T-helper 2 cell treated with Interferon-gamma antibody and Interleukin-4, amounts not matched to agents 100 ng/mL and 5 ng/mL, for 36 hours (primary cell): Measurements from ENCODE around the gene PRND. TPM values are rescaled to one million over a fixed set of nuclear protein-coding genes. Genes with fewer than 3 reads are reported as not detected.
"Not testable (repeated sequence)": the region's sequence is repeated elsewhere in the genome, so short reads cannot be mapped to it uniquely, and the experiment has no call there.

Experiments used
- intact Hi-C: fragments of 100-400 bp; cut with micrococcal nuclease; formaldehyde crosslinking; loops from one replicate; pipeline ENCODE4 v1.15.1; 2023
- total RNA-seq: library from RNA; stranded (reverse); gene quantifications from 2 replicates; pipeline ENCODE4 v1.2.3, GENCODE V29; 2022

The PRND gene
- total RNA-seq, 1 donor from 2014 or later: not detected

GRCh38 chr20:4736875-4737274 is 15.2 kb downstream of the PRND start:
- intact Hi-C loops: no loop called here

GRCh38 chr20:4737857-4738627 is 16.3 kb downstream of the PRND start:
- intact Hi-C loops: no loop called here

- intact Hi-C loops: no loop called here
Observed at GRCh38 chr20:4740774-4741431, 19.2 kb downstream of the PRND start.

GRCh38 chr20:4748847-4749246 is 27.1 kb downstream of the PRND start:
- intact Hi-C loops: no loop called here

- intact Hi-C loops: no loop called here
Observed at GRCh38 chr20:4749326-4749725, 27.6 kb downstream of the PRND start.

GRCh38 chr20:4750381-4750780 is 28.7 kb downstream of the PRND start:
- intact Hi-C loops: no loop called here

- intact Hi-C loops: not testable (repeated sequence)
Observed at GRCh38 chr20:4759100-4759884, 37.6 kb downstream of the PRND start.

- intact Hi-C loops: no loop called here
Observed at GRCh38 chr20:4763261-4763660, 41.6 kb downstream of the PRND start.

- intact Hi-C loops: no loop called here
Observed at GRCh38 chr20:4763723-4764510, 42.2 kb downstream of the PRND start.

- intact Hi-C loops: no loop called here
Observed at GRCh38 chr20:4764805-4765204, 43.1 kb downstream of the PRND start.

GRCh38 chr20:4765681-4766080 is 44.0 kb downstream of the PRND start:
- intact Hi-C loops: no loop called here

GRCh38 chr20:4766631-4767030 is 44.9 kb downstream of the PRND start:
- intact Hi-C loops: no loop called here

- intact Hi-C loops: no loop called here
Observed at GRCh38 chr20:4767084-4767483, 45.4 kb downstream of the PRND start.

GRCh38 chr20:4769328-4769727 is 47.6 kb downstream of the PRND start:
- intact Hi-C loops: no loop called here

- intact Hi-C loops: no loop called here
Observed at GRCh38 chr20:4770026-4770425, 48.3 kb downstream of the PRND start.

GRCh38 chr20:4771004-4771403 is 49.3 kb downstream of the PRND start:
- intact Hi-C loops: no loop called here

GRCh38 chr20:4772132-4772531 is 50.4 kb downstream of the PRND start:
- intact Hi-C loops: no loop called here

- intact Hi-C loops: not testable (repeated sequence)
Observed at GRCh38 chr20:4773014-4773413, 51.3 kb downstream of the PRND start.

- intact Hi-C loops: no loop called here
Observed at GRCh38 chr20:4773736-4774135, 52.0 kb downstream of the PRND start.

GRCh38 chr20:4774207-4774606 is 52.5 kb downstream of the PRND start:
- intact Hi-C loops: no loop called here

GRCh38 chr20:4775322-4776078 is 53.8 kb downstream of the PRND start:
- intact Hi-C loops: no loop called here
